ENCODE data around the gene PRLR. TPM values are rescaled to one million over a fixed set of nuclear protein-coding genes. Genes with fewer than 3 reads are reported as not detected.

PRLR gene
- total and polyA plus RNA-seq, 2 experiments from 2014 or later: 21.8 to 99.8 TPM

GRCh38 chr5:35026941-35027340 is 203.3 kb downstream of the PRLR start:
- Histone ChIP-seq H3K27me3 (no peaks in the 10 kb centered on the region), H3K4me2 (peak overlapping the region; percentile 9), H3K27ac (peak overlapping the region; percentile 52), H3K9me3 (ENCODE audit: low read depth) (no peaks in the 10 kb centered on the region), H4K20me1 (ENCODE audit: insufficient read depth, poor library complexity, severe bottlenecking) (no peaks in the 10 kb centered on the region), H3K9me2 (replicated peaks; ENCODE audit: insufficient read depth) (no peaks in the 10 kb centered on the region), H3K36me3 (replicated peaks; ENCODE audit: insufficient read depth, low read depth) (no peaks in the 10 kb centered on the region), H3K4me3 (no peak overlapping the region), H3K4me1 (ENCODE audit: insufficient read depth) (peaks cover 17% of the 10 kb centered on the region), H3K79me2 (no peaks in the 10 kb centered on the region), H2AFZ (no peak overlapping the region)
- TF ChIP-seq EZH2 (IDR thresholded peaks at IDR 0.05; ENCODE audit: borderline replicate concordance): no peak
- no peak for TF ChIP-seq EZH2phosphoT487 (IDR thresholded peaks at IDR 0.05; ENCODE audit: low read depth, severe bottlenecking, unreplicated experiment)
- no peak for TF ChIP-seq CTCF (IDR thresholded peaks at IDR 0.05; ENCODE audit: poor library complexity)
- no peak for DNase-seq (ENCODE audit: low spot score)
- WGBS (ENCODE audit: low lambda C conversion rate, missing lambda C conversion rate): 79% methylated on average over 5 of the region's 5 CpGs

- H3K27me3 ChIP-seq: no peaks in the 10 kb centered on the region
- peak overlapping the region; percentile 19 for H3K4me2 ChIP-seq
- no peaks in the 10 kb centered on the region for H3K9me3 ChIP-seq (ENCODE audit: low read depth)
- no peaks in the 10 kb centered on the region for H3K9me2 ChIP-seq (replicated peaks; ENCODE audit: insufficient read depth)
- peak overlapping the region; percentile 52 for H3K27ac ChIP-seq
- DNase-seq (ENCODE audit: low spot score): no peak
- no peaks in the 10 kb centered on the region for H3K36me3 ChIP-seq (replicated peaks; ENCODE audit: insufficient read depth, low read depth)
- 48% methylated on average over 5 of the region's 5 CpGs for WGBS (ENCODE audit: low lambda C conversion rate, missing lambda C conversion rate)
- H2AFZ ChIP-seq: no peak overlapping the region
- H3K4me1 ChIP-seq (ENCODE audit: insufficient read depth): peaks cover 17% of the 10 kb centered on the region
- TF ChIP-seq EZH2 (IDR thresholded peaks at IDR 0.05; ENCODE audit: borderline replicate concordance): no peak
- TF ChIP-seq CTCF (IDR thresholded peaks at IDR 0.05; ENCODE audit: poor library complexity): no peak
- no peak for TF ChIP-seq EZH2phosphoT487 (IDR thresholded peaks at IDR 0.05; ENCODE audit: low read depth, severe bottlenecking, unreplicated experiment)
- no peak overlapping the region for H3K4me3 ChIP-seq
- H4K20me1 ChIP-seq (ENCODE audit: insufficient read depth, poor library complexity, severe bottlenecking): no peaks in the 10 kb centered on the region
- no peaks in the 10 kb centered on the region for H3K79me2 ChIP-seq
Observed at GRCh38 chr5:35026280-35026840, 203.9 kb downstream of the PRLR start.

- no peak for DNase-seq (ENCODE audit: low spot score)
- H3K4me3 ChIP-seq: no peak overlapping the region
- no peak overlapping the region for H3K4me2 ChIP-seq
- H3K36me3 ChIP-seq (replicated peaks; ENCODE audit: insufficient read depth, low read depth): no peaks in the 10 kb centered on the region
- peak overlapping the region; percentile 5 for H3K27ac ChIP-seq
- peaks cover 17% of the 10 kb centered on the region for H3K4me1 ChIP-seq (ENCODE audit: insufficient read depth)
- H2AFZ ChIP-seq: no peak overlapping the region
- H3K9me3 ChIP-seq (ENCODE audit: low read depth): no peaks in the 10 kb centered on the region
- no peaks in the 10 kb centered on the region for H3K27me3 ChIP-seq
- H4K20me1 ChIP-seq (ENCODE audit: insufficient read depth, poor library complexity, severe bottlenecking): no peaks in the 10 kb centered on the region
- H3K9me2 ChIP-seq (replicated peaks; ENCODE audit: insufficient read depth): no peaks in the 10 kb centered on the region
- WGBS (ENCODE audit: low lambda C conversion rate, missing lambda C conversion rate): 93% methylated on average over 10 of the region's 10 CpGs
- TF ChIP-seq EZH2phosphoT487 (IDR thresholded peaks at IDR 0.05; ENCODE audit: low read depth, severe bottlenecking, unreplicated experiment) (no peak), EZH2 (IDR thresholded peaks at IDR 0.05; ENCODE audit: borderline replicate concordance) (no peak), CTCF (IDR thresholded peaks at IDR 0.05; ENCODE audit: poor library complexity) (no peak)
- H3K79me2 ChIP-seq: no peaks in the 10 kb centered on the region
Observed at GRCh38 chr5:35024911-35025510, 205.3 kb downstream of the PRLR start.

Data from hepatocyte (in vitro differentiated cells).